ENCODE data around the gene ZNF785. TPM values are rescaled to one million over a fixed set of nuclear protein-coding genes. Genes with fewer than 3 reads are reported as not detected.
A peak's percentile ranks its signal among the peaks of the same experiment; 100 is the strongest.

Gene ZNF785
- total and polyA plus RNA-seq, 2 donors (not counting 1 experiment from before 2014, with no cell fraction given), result 12.2 to 39.7 TPM

GRCh38 chr16:30533748-30534367 is 51.6 kb downstream of the ZNF785 start:
- H3K79me2 ChIP-seq (ENCODE audit: control insufficient read depth, insufficient read depth, low read length), result peaks cover 43% of the 10 kb centered on the region
- POLR2A ChIA-PET, result interaction anchor here (0.8 to 3.5 kb wide), 10 partner anchors 9 to 116 kb away, joined by 3 to 38 read pairs (median 5); partner anchors contain the start of genes DCTPP1, ITGAL and ZNF764
- Mint-ChIP-seq H3K27ac (peak overlapping the region; percentile 87), H3K4me1 (peaks cover 34% of the 10 kb centered on the region), H3K9me3 (ENCODE audit: insufficient read depth) (no peaks in the 10 kb centered on the region), H3K27me3 (no peaks in the 10 kb centered on the region), H3K4me3 (peak overlapping the region; percentile 98)
- TF ChIP-seq CTCF (IDR thresholded peaks at IDR 0.05), result no peak
- peak overlapping the region; percentile 89 to 94 for H3K27ac ChIP-seq (ENCODE audit: low read length in 2 of 2)
- no peaks in the 10 kb centered on the region for H3K27me3 ChIP-seq (replicated peaks in 1 of 4; ENCODE audit: control extremely low read depth in 1 of 4, control insufficient read depth in 3 of 4, insufficient read depth in 4 of 4, low read length in 3 of 4)
- peak overlapping the region; percentile 80 for H3K4me2 ChIP-seq (replicated peaks; ENCODE audit: low read depth, low read length, poor library complexity, severe bottlenecking)
- CTCF ChIA-PET, result interaction anchor here (0.6 to 4.0 kb wide), 8 partner anchors 24 to 162 kb away, joined by 3 to 55 read pairs (median 14); partner anchors contain the start of genes DCTPP1 and ZNF764
- H3K9me3 ChIP-seq (ENCODE audit: control extremely low read depth in 1 of 3, control insufficient read depth in 2 of 3, insufficient read depth in 1 of 3, low read length in 2 of 3), result no peaks in the 10 kb centered on the region
- H3K4me3 ChIP-seq (ENCODE audit: control extremely low read depth in 1 of 5, extremely low read depth in 1 of 5, insufficient read depth in 1 of 5, low read depth in 2 of 5, low read length in 4 of 5), result peak overlapping the region in 4 of 5 experiments; percentile 84 to 93 (median 90)
- DNase-seq (peak; percentile 33), ATAC-seq (ENCODE audit: low read depth) (no peak)
- H2AFZ ChIP-seq (ENCODE audit: insufficient read depth, low read depth, low read length, poor library complexity, severe bottlenecking), result peak overlapping the region; percentile 82
- H4K20me1 ChIP-seq (ENCODE audit: control insufficient read depth, insufficient read depth, low read length, poor library complexity, severe bottlenecking), result no peaks in the 10 kb centered on the region
- peak overlapping the region; percentile 79 for H3K9ac ChIP-seq (ENCODE audit: low read length)
- intact Hi-C loops (cut with micrococcal nuclease), result loop anchor here (2.0 kb wide), 1 partner anchor 125 kb away; the partner anchor contains the start of gene FBRS
- H3K36me3 ChIP-seq (replicated peaks in 1 of 2; ENCODE audit: control extremely low read depth in 1 of 2, control insufficient read depth in 1 of 2, extremely low read depth in 1 of 2, insufficient read depth in 2 of 2, low read length in 1 of 2), result peaks cover 0 to 9% of the 10 kb centered on the region in 2 experiments
- peaks cover 8 to 27% of the 10 kb centered on the region in 2 donors for H3K4me1 ChIP-seq (ENCODE audit: control insufficient read depth in 2 of 2, insufficient read depth in 2 of 2, low read length in 2 of 2)
- WGBS (ENCODE audit: insufficient coverage), result 17% methylated on average over 26 of the region's 29 CpGs

GRCh38 chr16:30533146-30533522 is 52.4 kb downstream of the ZNF785 start:
- no peak overlapping the region for H3K9ac ChIP-seq (ENCODE audit: low read length)
- peak overlapping the region; percentile 80 for H3K4me2 ChIP-seq (replicated peaks; ENCODE audit: low read depth, low read length, poor library complexity, severe bottlenecking)
- peaks cover 39% of the 10 kb centered on the region for H3K4me1 Mint-ChIP-seq
- DNase-seq (no peak), ATAC-seq (ENCODE audit: low read depth) (no peak)
- ChIA-PET POLR2A (interaction anchor here (1.1 to 3.5 kb wide), 2 partner anchors 25 to 39 kb away, joined by 3 to 38 read pairs; partner anchors contain the start of gene ZNF764), CTCF (interaction anchor here (0.6 to 4.0 kb wide), 4 partner anchors 25 to 163 kb away, joined by 3 to 55 read pairs (median 32); partner anchors contain the start of genes DCTPP1 and ZNF764)
- H3K9me3 ChIP-seq (ENCODE audit: control extremely low read depth in 1 of 3, control insufficient read depth in 2 of 3, insufficient read depth in 1 of 3, low read length in 2 of 3), result no peaks in the 10 kb centered on the region
- no peak overlapping the region for H3K27ac ChIP-seq (ENCODE audit: low read length in 2 of 2)
- H3K9me3 Mint-ChIP-seq (ENCODE audit: insufficient read depth), result no peaks in the 10 kb centered on the region
- TF ChIP-seq EZH2 (IDR thresholded peaks at IDR 0.05; ENCODE audit: borderline replicate concordance, insufficient read depth, low read depth, low read length, poor library complexity, severe bottlenecking), result no peak
- TF ChIP-seq CTCF (IDR thresholded peaks at IDR 0.05), result no peak
- peak overlapping the region; percentile 72 for H3K27ac Mint-ChIP-seq
- no peaks in the 10 kb centered on the region for H4K20me1 ChIP-seq (ENCODE audit: control insufficient read depth, insufficient read depth, low read length, poor library complexity, severe bottlenecking)
- H3K36me3 ChIP-seq (replicated peaks in 1 of 2; ENCODE audit: control extremely low read depth in 1 of 2, control insufficient read depth in 1 of 2, extremely low read depth in 1 of 2, insufficient read depth in 2 of 2, low read length in 1 of 2), result peaks cover 0 to 9% of the 10 kb centered on the region in 2 experiments
- H3K27me3 Mint-ChIP-seq, result no peaks in the 10 kb centered on the region
- peaks cover 14 to 34% of the 10 kb centered on the region in 2 donors for H3K4me1 ChIP-seq (ENCODE audit: control insufficient read depth in 2 of 2, insufficient read depth in 2 of 2, low read length in 2 of 2)
- H2AFZ ChIP-seq (ENCODE audit: insufficient read depth, low read depth, low read length, poor library complexity, severe bottlenecking), result no peak overlapping the region
- H3K79me2 ChIP-seq (ENCODE audit: control insufficient read depth, insufficient read depth, low read length), result peaks cover 39% of the 10 kb centered on the region
- no peaks in the 10 kb centered on the region for H3K27me3 ChIP-seq (replicated peaks in 1 of 4; ENCODE audit: control extremely low read depth in 1 of 4, control insufficient read depth in 3 of 4, insufficient read depth in 4 of 4, low read length in 3 of 4)
- intact Hi-C loops (cut with micrococcal nuclease), result no loop called here
- H3K4me3 Mint-ChIP-seq, result peak overlapping the region; percentile 78
- WGBS (ENCODE audit: insufficient coverage), result 98% methylated on average over 10 of the region's 11 CpGs
- no peak overlapping the region for H3K4me3 ChIP-seq (ENCODE audit: control extremely low read depth in 1 of 5, extremely low read depth in 1 of 5, insufficient read depth in 1 of 5, low read depth in 2 of 5, low read length in 4 of 5)

Data from B cell (primary cell).